ENCODE data around the gene BCL3.
"Not testable (repeated sequence)": the region's sequence is repeated elsewhere in the genome, so short reads cannot be mapped to it uniquely, and the experiment has no call there.

BCL3 gene

GRCh38 chr19:44748426-44749254, at the start of gene BCL3:
BCL3 (plus strand) TSS chr19:44748708; CDS start chr19:44748791, 83 bp downstream.
- FAIRE-seq (no peak), DNase-seq (ENCODE audit: insufficient read length, low spot score) (no peak)
- TF ChIP-seq POLR2A (IDR thresholded peaks at IDR 0.05; ENCODE audit: low read depth, low read length): peak; percentile 47; the same call in 1 of the 2 replicates

GRCh38 chr19:44700547-44700946, 48.0 kb upstream of the BCL3 start:
- DNase-seq (ENCODE audit: insufficient read length, low spot score): no peak
- no peak for TF ChIP-seq POLR2A (IDR thresholded peaks at IDR 0.05; ENCODE audit: low read depth, low read length)
- no peak for FAIRE-seq

DNA sequence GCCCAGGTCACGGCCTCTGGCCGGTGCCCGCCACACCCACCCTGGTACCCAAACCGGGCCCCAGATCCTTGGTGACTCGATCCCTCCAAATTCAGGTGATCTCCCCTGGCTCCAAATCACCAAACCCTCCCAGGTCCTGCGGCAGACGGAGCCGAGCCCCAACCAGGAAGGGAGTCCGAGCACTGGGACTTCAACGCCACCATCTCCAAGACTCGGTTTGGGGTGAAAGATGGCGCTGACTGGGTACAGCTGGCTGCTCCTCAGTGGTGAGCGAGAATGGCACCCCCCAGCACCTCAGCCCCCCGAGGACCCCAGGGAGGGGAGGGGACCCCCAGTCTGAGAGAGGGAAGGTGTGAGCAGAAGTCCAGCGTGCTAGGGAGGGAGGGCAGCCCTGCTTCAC, 47.3 kb upstream of the BCL3 start:
- TF ChIP-seq POLR2A (IDR thresholded peaks at IDR 0.05; ENCODE audit: low read depth, low read length): no peak
- FAIRE-seq: no peak
- DNase-seq (ENCODE audit: insufficient read length, low spot score): no peak

- DNase-seq (ENCODE audit: insufficient read length, low spot score): no peak
- FAIRE-seq: no peak
- no peak for TF ChIP-seq POLR2A (IDR thresholded peaks at IDR 0.05; ENCODE audit: low read depth, low read length)
Observed at GRCh38 chr19:44702551-44703176, 45.8 kb upstream of the BCL3 start.

- no peak for DNase-seq (ENCODE audit: insufficient read length, low spot score)
- FAIRE-seq: no peak
- TF ChIP-seq POLR2A (IDR thresholded peaks at IDR 0.05; ENCODE audit: low read depth, low read length): no peak
Observed at GRCh38 chr19:44703336-44704078, 45.0 kb upstream of the BCL3 start.

GRCh38 chr19:44704982-44705381, 43.5 kb upstream of the BCL3 start:
- FAIRE-seq: no peak
- no peak for DNase-seq (ENCODE audit: insufficient read length, low spot score)
- no peak for TF ChIP-seq POLR2A (IDR thresholded peaks at IDR 0.05; ENCODE audit: low read depth, low read length)

DNA sequence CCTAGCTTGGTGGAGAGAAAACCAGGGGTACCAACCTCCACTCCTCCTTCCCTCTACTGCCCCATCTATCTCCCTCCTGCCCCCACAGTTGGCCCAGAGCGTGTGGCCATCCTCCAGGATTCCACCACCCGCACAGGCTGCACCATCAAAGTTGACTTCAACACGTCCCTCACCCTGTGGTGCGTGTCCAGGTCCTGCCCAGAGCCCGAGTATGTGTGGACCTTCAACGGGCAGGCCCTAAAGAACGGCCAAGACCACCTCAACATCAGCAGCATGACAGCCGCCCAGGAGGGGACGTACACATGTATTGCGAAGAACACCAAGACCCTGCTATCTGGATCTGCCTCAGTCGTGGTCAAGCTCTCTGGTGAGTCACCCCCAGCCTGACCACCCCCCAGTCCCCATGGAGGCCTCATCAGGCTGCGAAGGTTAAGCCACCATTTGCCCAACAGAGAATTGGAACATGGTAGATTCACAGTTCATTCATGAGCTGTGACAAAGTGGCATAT, 43.0 kb upstream of the BCL3 start:
- TF ChIP-seq POLR2A (IDR thresholded peaks at IDR 0.05; ENCODE audit: low read depth, low read length): no peak
- DNase-seq (ENCODE audit: insufficient read length, low spot score) (no peak), FAIRE-seq (no peak)

- no peak for TF ChIP-seq POLR2A (IDR thresholded peaks at IDR 0.05; ENCODE audit: low read depth, low read length)
- FAIRE-seq: no peak
- DNase-seq (ENCODE audit: insufficient read length, low spot score): no peak
Observed at GRCh38 chr19:44706506-44707236, 41.8 kb upstream of the BCL3 start.

- no peak for FAIRE-seq
- TF ChIP-seq POLR2A (IDR thresholded peaks at IDR 0.05; ENCODE audit: low read depth, low read length): no peak
- DNase-seq (ENCODE audit: insufficient read length, low spot score): no peak
Observed at GRCh38 chr19:44707794-44708193, 40.7 kb upstream of the BCL3 start.

DNA sequence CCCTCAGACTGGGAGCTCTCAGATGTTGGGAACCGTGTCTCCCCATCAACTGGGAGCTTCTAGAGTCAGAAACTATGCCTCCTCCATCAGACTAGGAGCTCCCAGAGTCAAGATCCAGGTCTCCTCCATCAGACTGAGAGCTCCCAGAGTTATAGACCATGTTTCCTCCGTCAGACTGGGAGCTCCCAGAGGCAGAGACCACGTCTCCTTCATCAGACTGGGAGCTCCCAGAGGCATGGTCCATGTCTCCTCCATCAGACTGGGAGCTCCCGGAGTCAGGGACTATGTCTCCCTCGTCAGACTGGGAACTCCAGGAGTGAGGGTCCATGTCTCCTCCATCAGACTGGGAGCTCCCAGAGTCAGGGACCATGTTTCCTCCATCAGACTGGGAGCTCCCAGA, 39.6 kb upstream of the BCL3 start:
- no peak for FAIRE-seq
- TF ChIP-seq POLR2A (IDR thresholded peaks at IDR 0.05; ENCODE audit: low read depth, low read length): no peak
- no peak for DNase-seq (ENCODE audit: insufficient read length, low spot score)

GRCh38 chr19:44709434-44710266, 38.9 kb upstream of the BCL3 start:
- not testable (repeated sequence) for FAIRE-seq; DNase-seq (ENCODE audit: insufficient read length, low spot score)

DNA sequence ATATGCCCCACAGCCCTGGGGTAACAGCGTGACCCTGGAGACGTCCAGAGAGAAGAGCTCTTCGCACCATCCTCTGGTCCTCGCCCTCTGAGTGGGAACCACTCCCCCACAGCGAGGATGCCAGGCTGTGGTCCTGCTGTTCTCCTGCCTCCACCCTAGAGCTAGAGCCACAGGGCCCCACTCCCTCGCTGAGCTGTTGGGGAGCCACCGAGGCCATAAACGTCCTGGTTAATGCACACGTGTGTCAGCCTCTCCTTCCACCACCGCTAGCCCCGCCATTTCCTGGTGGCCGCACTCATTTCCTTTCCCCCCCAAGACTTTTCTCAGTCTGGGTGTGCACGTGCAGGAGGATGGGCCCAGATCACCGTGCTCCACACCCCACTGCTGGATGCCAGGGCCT, 38.0 kb upstream of the BCL3 start:
- no peak for TF ChIP-seq POLR2A (IDR thresholded peaks at IDR 0.05; ENCODE audit: low read depth, low read length)
- no peak for DNase-seq (ENCODE audit: insufficient read length, low spot score)
- no peak for FAIRE-seq

Measured in H54 (cell line).